Activated naive CD4-positive, alpha-beta T cell treated with anti-CD3 and anti-CD28 coated beads, Interleukin-2, amount 50 U/mL, for 24 hours (primary cell): ENCODE data around the gene BUD23.

Experiments used
- H3K27ac Mint-ChIP-seq: one replicate; pipeline ENCODE4 v1.8.0; 2021; ENCODE audit warnings: mild to moderate bottlenecking, mixed read lengths
- H3K27me3 Mint-ChIP-seq: one replicate; pipeline ENCODE4 v1.8.0; 2021; ENCODE audit warnings: mixed read lengths
- H3K36me3 Mint-ChIP-seq: one replicate; pipeline ENCODE4 v1.8.0; 2021; ENCODE audit warnings: mixed read lengths
- H3K4me1 Mint-ChIP-seq: one replicate; pipeline ENCODE4 v1.8.0; 2021; ENCODE audit warnings: mixed read lengths
- H3K4me3 Mint-ChIP-seq: one replicate; pipeline ENCODE4 v1.8.0; 2021; ENCODE audit warnings: mild to moderate bottlenecking, mixed read lengths
- H3K9me3 Mint-ChIP-seq: one replicate; pipeline ENCODE4 v1.8.0; 2021; ENCODE audit warnings: mixed read lengths

BUD23 gene

GRCh38 chr7:73680501-73680900, 2.9 kb upstream of the BUD23 start:
- Mint-ChIP-seq H3K9me3 (no peaks in the 10 kb centered on the region), H3K27ac (no peak overlapping the region), H3K27me3 (no peaks in the 10 kb centered on the region), H3K4me3 (peak overlapping the region; percentile 100), H3K4me1 (peaks cover 31% of the 10 kb centered on the region), H3K36me3 (peaks cover 14% of the 10 kb centered on the region)

- Mint-ChIP-seq H3K27me3 (no peaks in the 10 kb centered on the region), H3K27ac (peak overlapping the region; percentile 55), H3K9me3 (no peaks in the 10 kb centered on the region), H3K4me3 (peak overlapping the region; percentile 100), H3K36me3 (peaks cover 14% of the 10 kb centered on the region), H3K4me1 (peaks cover 32% of the 10 kb centered on the region)
Measured at GRCh38 chr7:73681031-73681430, 2.4 kb upstream of the BUD23 start.

- no peaks in the 10 kb centered on the region for H3K27me3 Mint-ChIP-seq
- H3K9me3 Mint-ChIP-seq, result no peaks in the 10 kb centered on the region
- peak overlapping the region; percentile 100 for H3K4me3 Mint-ChIP-seq
- H3K36me3 Mint-ChIP-seq, result peaks cover 14% of the 10 kb centered on the region
- peaks cover 39% of the 10 kb centered on the region for H3K4me1 Mint-ChIP-seq
- peak overlapping the region; percentile 98 for H3K27ac Mint-ChIP-seq
Measured at GRCh38 chr7:73682745-73683055, 697 bp upstream of the BUD23 start.

GRCh38 chr7:73683788-73684693, 644 bp downstream of the BUD23 start:
- Mint-ChIP-seq H3K27me3 (no peaks in the 10 kb centered on the region), H3K9me3 (no peaks in the 10 kb centered on the region), H3K36me3 (peaks cover 10% of the 10 kb centered on the region), H3K4me3 (peak overlapping the region; percentile 100), H3K4me1 (peaks cover 47% of the 10 kb centered on the region), H3K27ac (peak overlapping the region; percentile 98)

- no peaks in the 10 kb centered on the region for H3K27me3 Mint-ChIP-seq
- no peak overlapping the region for H3K27ac Mint-ChIP-seq
- no peaks in the 10 kb centered on the region for H3K9me3 Mint-ChIP-seq
- H3K4me1 Mint-ChIP-seq, result peaks cover 49% of the 10 kb centered on the region
- peak overlapping the region; percentile 65 for H3K4me3 Mint-ChIP-seq
- H3K36me3 Mint-ChIP-seq, result peaks cover 13% of the 10 kb centered on the region
Measured at GRCh38 chr7:73685311-73685710, 1.9 kb downstream of the BUD23 start.

GRCh38 chr7:73688288-73688687, 4.9 kb downstream of the BUD23 start:
- H3K9me3 Mint-ChIP-seq, result no peaks in the 10 kb centered on the region
- H3K36me3 Mint-ChIP-seq, result peaks cover 20% of the 10 kb centered on the region
- no peak overlapping the region for H3K27ac Mint-ChIP-seq
- no peak overlapping the region for H3K4me3 Mint-ChIP-seq
- H3K27me3 Mint-ChIP-seq, result no peaks in the 10 kb centered on the region
- H3K4me1 Mint-ChIP-seq, result peaks cover 28% of the 10 kb centered on the region

- Mint-ChIP-seq H3K27ac (no peak overlapping the region), H3K4me1 (peaks cover 21% of the 10 kb centered on the region), H3K4me3 (no peak overlapping the region), H3K36me3 (peaks cover 29% of the 10 kb centered on the region), H3K27me3 (no peaks in the 10 kb centered on the region), H3K9me3 (no peaks in the 10 kb centered on the region)
Measured at GRCh38 chr7:73690646-73691045, 7.2 kb downstream of the BUD23 start.

GRCh38 chr7:73696372-73696771, 13.0 kb downstream of the BUD23 start:
- peaks cover 22% of the 10 kb centered on the region for H3K36me3 Mint-ChIP-seq

GRCh38 chr7:73698410-73698809, 15.0 kb downstream of the BUD23 start:
- Mint-ChIP-seq H3K27ac (no peak overlapping the region), H3K36me3 (peaks cover 16% of the 10 kb centered on the region), H3K9me3 (no peaks in the 10 kb centered on the region), H3K4me1 (peaks cover 5% of the 10 kb centered on the region), H3K4me3 (no peak overlapping the region), H3K27me3 (no peaks in the 10 kb centered on the region)

More at GRCh38 chr7:73696372-73696771, 13.0 kb downstream of the BUD23 start:
- Mint-ChIP-seq H3K27ac (no peak overlapping the region), H3K4me1 (no peaks in the 10 kb centered on the region), H3K9me3 (no peaks in the 10 kb centered on the region), H3K27me3 (no peaks in the 10 kb centered on the region), H3K4me3 (no peak overlapping the region)

- Mint-ChIP-seq H3K27ac (no peak overlapping the region), H3K4me1 (peaks cover 5% of the 10 kb centered on the region), H3K27me3 (no peaks in the 10 kb centered on the region), H3K36me3 (peaks cover 12% of the 10 kb centered on the region), H3K4me3 (no peak overlapping the region), H3K9me3 (no peaks in the 10 kb centered on the region)
Measured at GRCh38 chr7:73699370-73700068, 16.1 kb downstream of the BUD23 start.

- peaks cover 5% of the 10 kb centered on the region for H3K4me1 Mint-ChIP-seq
- no peak overlapping the region for H3K4me3 Mint-ChIP-seq
- H3K36me3 Mint-ChIP-seq, result peaks cover 10% of the 10 kb centered on the region
- H3K27me3 Mint-ChIP-seq, result no peaks in the 10 kb centered on the region
- no peak overlapping the region for H3K27ac Mint-ChIP-seq
- no peaks in the 10 kb centered on the region for H3K9me3 Mint-ChIP-seq
Measured at GRCh38 chr7:73700069-73700423, 16.6 kb downstream of the BUD23 start.

GRCh38 chr7:73700581-73701134, 17.3 kb downstream of the BUD23 start:
- Mint-ChIP-seq H3K36me3 (peaks cover 7% of the 10 kb centered on the region), H3K27ac (no peak overlapping the region), H3K4me1 (peaks cover 5% of the 10 kb centered on the region), H3K27me3 (no peaks in the 10 kb centered on the region), H3K4me3 (no peak overlapping the region), H3K9me3 (no peaks in the 10 kb centered on the region)

GRCh38 chr7:73701357-73701995, 18.1 kb downstream of the BUD23 start:
- Mint-ChIP-seq H3K9me3 (no peaks in the 10 kb centered on the region), H3K27me3 (no peaks in the 10 kb centered on the region), H3K4me3 (no peak overlapping the region), H3K27ac (no peak overlapping the region), H3K4me1 (peaks cover 8% of the 10 kb centered on the region), H3K36me3 (peaks cover 6% of the 10 kb centered on the region)

GRCh38 chr7:73702226-73702625, 18.8 kb downstream of the BUD23 start:
- H3K27ac Mint-ChIP-seq, result peak overlapping the region; percentile 6
- H3K27me3 Mint-ChIP-seq, result no peaks in the 10 kb centered on the region
- no peaks in the 10 kb centered on the region for H3K9me3 Mint-ChIP-seq
- no peak overlapping the region for H3K4me3 Mint-ChIP-seq
- H3K36me3 Mint-ChIP-seq, result peaks cover 3% of the 10 kb centered on the region
- H3K4me1 Mint-ChIP-seq, result peaks cover 16% of the 10 kb centered on the region

GRCh38 chr7:73702665-73703064, 19.3 kb downstream of the BUD23 start:
- Mint-ChIP-seq H3K27ac (no peak overlapping the region), H3K9me3 (no peaks in the 10 kb centered on the region), H3K36me3 (peaks cover 3% of the 10 kb centered on the region), H3K4me1 (peaks cover 17% of the 10 kb centered on the region), H3K27me3 (no peaks in the 10 kb centered on the region), H3K4me3 (no peak overlapping the region)

- Mint-ChIP-seq H3K36me3 (peaks cover 3% of the 10 kb centered on the region), H3K9me3 (no peaks in the 10 kb centered on the region), H3K27ac (no peak overlapping the region), H3K4me1 (peaks cover 17% of the 10 kb centered on the region), H3K27me3 (no peaks in the 10 kb centered on the region), H3K4me3 (no peak overlapping the region)
Measured at GRCh38 chr7:73703225-73703624, 19.8 kb downstream of the BUD23 start.
